SH-SY5Y (cell line): Measurements from ENCODE around the gene TCF12.

Experiments
- GATA2 ChIP-seq: IDR thresholded peaks from 2 replicates; pipeline ENCODE4 v1.6.1; 2011; ENCODE audit warnings: mild to moderate bottlenecking, low read depth, low read length
- GATA3 ChIP-seq: IDR thresholded peaks from 2 replicates; pipeline ENCODE4 v1.6.1; 2011; ENCODE audit warnings: low read depth, mild to moderate bottlenecking, low read length, moderate library complexity

GRCh38 chr15:57215881-57216280, 297.4 kb downstream of the TCF12 start:
- TF ChIP-seq GATA3 (no peak), GATA2 (no peak)
